H1 (cell line): ENCODE data around the gene PTPN13. TPM values are rescaled to one million over a fixed set of nuclear protein-coding genes. Genes with fewer than 3 reads are reported as not detected.

Experiments used
- CTCF ChIA-PET: fragments of 300-600 bp; sonication (Branson Sonifier 250); formaldehyde crosslinking; loops from one replicate; lab custom pipeline; 2021; ENCODE audit not compliant: partially characterized antibody; lab: Charles Lee
- POLR2A ChIA-PET: fragments of 300-600 bp; sonication (Branson Sonifier 250); formaldehyde crosslinking; loops from one replicate; lab custom pipeline; 2021; ENCODE audit warnings: inconsistent platforms; ENCODE audit not compliant: partially characterized antibody; lab: Charles Lee
- DNase-seq, 2 experiments: peaks; one replicate each; pipeline versions ENCODE4 v3.0.0 to v3.0.0-alpha.2; 2010 to 2022; ENCODE audit warnings: low spot score in 2 of 2, low read depth in 1 of 2, mixed read lengths in 1 of 2
- FAIRE-seq: peaks from 2 replicates; lab custom pipeline; 2011; peaks lifted over from hg19 to GRCh38; lab: Jason Lieb, UNC
- H2AFZ ChIP-seq: 2 replicates; pipeline ENCODE4 v1.8.1; 2012; ENCODE audit warnings: low read length, inconsistent platforms
- H2AK5ac ChIP-seq: 2 replicates; pipeline ENCODE4 v1.6.1; 2013; ENCODE audit warnings: low read depth, low read length
- H2BK120ac ChIP-seq: replicated peaks from 2 replicates; pipeline ENCODE3; 2013; ENCODE audit warnings: low read depth, low read length, inconsistent platforms
- H2BK12ac ChIP-seq: 2 replicates; pipeline ENCODE4 v1.6.1; 2013; ENCODE audit warnings: low read depth, low read length
- H2BK15ac ChIP-seq: 2 replicates; pipeline ENCODE4 v1.6.1; 2013; ENCODE audit warnings: low read length
- H2BK20ac ChIP-seq: 2 replicates; pipeline ENCODE4 v1.6.1; 2013; ENCODE audit warnings: low read length
- H2BK5ac ChIP-seq: 2 replicates; pipeline ENCODE4 v1.6.1; 2013; ENCODE audit warnings: low read depth, low read length
- H3K14ac ChIP-seq: 2 replicates; pipeline ENCODE4 v1.6.1; 2013; ENCODE audit warnings: inconsistent platforms; ENCODE audit not compliant: insufficient read length
- H3K18ac ChIP-seq: 2 replicates; pipeline ENCODE4 v1.6.1; 2013; ENCODE audit warnings: low read length; ENCODE audit errors: extremely low read depth
- H3K23ac ChIP-seq: 2 replicates; pipeline ENCODE4 v1.6.1; 2013; ENCODE audit warnings: inconsistent platforms; ENCODE audit not compliant: insufficient read length
- H3K23me2 ChIP-seq: 2 replicates; pipeline ENCODE4 v1.6.1; 2013; ENCODE audit warnings: low read depth, low read length
- H3K27ac ChIP-seq: 2 replicates; pipeline ENCODE4 v1.6.1; 2011; ENCODE audit warnings: low read depth, low read length, inconsistent platforms
- H3K27me3 ChIP-seq, 4 experiments: replicated peaks in 1 of 4; 1 replicate in 1 of 4; 2 replicates in 3 of 4; pipeline versions ENCODE4 v1.6.1 to v1.8.1; 2011 to 2013; ENCODE audit warnings: low read length in 3 of 4, mild to moderate bottlenecking in 3 of 4, inconsistent platforms in 2 of 4, mixed read lengths in 2 of 4, moderate library complexity in 1 of 4; ENCODE audit not compliant: control insufficient read depth in 3 of 4, insufficient read depth in 3 of 4; ENCODE audit errors: extremely low read depth in 1 of 4
- H3K36me3 ChIP-seq, 4 experiments: 2 replicates each; pipeline versions ENCODE4 v1.6.1 to v1.8.1; 2011 to 2013; ENCODE audit warnings: mild to moderate bottlenecking in 4 of 4, low read length in 3 of 4, moderate library complexity in 2 of 4, control low read depth in 1 of 4, inconsistent platforms in 1 of 4; ENCODE audit not compliant: insufficient read depth in 4 of 4, control insufficient read depth in 2 of 4
- H3K4ac ChIP-seq: replicated peaks from 2 replicates; pipeline ENCODE3; 2013; ENCODE audit warnings: low read length, low read depth, mixed read lengths, inconsistent platforms; ENCODE audit not compliant: insufficient read length
- H3K4me1 ChIP-seq, 4 experiments: replicated peaks in 1 of 4; 1 replicate in 1 of 4; 2 replicates in 3 of 4; pipeline versions ENCODE4 v1.6.1 to v1.8.1; 2011 to 2013; ENCODE audit warnings: low read length in 3 of 4, inconsistent platforms in 2 of 4, mixed read lengths in 1 of 4; ENCODE audit not compliant: insufficient read depth in 4 of 4, control insufficient read depth in 3 of 4
- H3K4me2 ChIP-seq, 2 experiments: 2 replicates each; pipeline versions ENCODE4 v1.6.1 to v1.8.1; 2011 to 2013; ENCODE audit warnings: low read depth in 2 of 2, low read length in 2 of 2, control low read depth in 1 of 2, inconsistent platforms in 1 of 2, mild to moderate bottlenecking in 1 of 2; ENCODE audit not compliant: insufficient read depth in 1 of 2
- H3K4me3 ChIP-seq, 4 experiments: fragments of 200-600, 300-600 bp in 1 of 4; sonication (generic), shearing (Covaris generic), sonication (Bioruptor Twin) in 1 of 4; 2 replicates each; pipeline versions ENCODE4 v1.5.1 to v1.8.1; 2011 to 2016; ENCODE audit warnings: low read length in 4 of 4, low read depth in 3 of 4, control low read depth in 2 of 4, inconsistent platforms in 2 of 4, mild to moderate bottlenecking in 2 of 4, mixed read lengths in 1 of 4, moderate library complexity in 1 of 4; ENCODE audit not compliant: insufficient read depth in 2 of 4; ENCODE audit errors: extremely low read depth in 1 of 4
- H3K56ac ChIP-seq: replicated peaks from 2 replicates; pipeline ENCODE3; 2013; ENCODE audit warnings: low read depth, mild to moderate bottlenecking, mixed read lengths, low read length, inconsistent platforms; ENCODE audit not compliant: insufficient read length
- H3K79me1 ChIP-seq: 2 replicates; pipeline ENCODE4 v1.6.1; 2013; ENCODE audit warnings: low read depth, low read length, control low read depth
- H3K79me2 ChIP-seq, 2 experiments: 2 replicates each; pipeline versions ENCODE4 v1.6.1 to v1.8.1; 2012 to 2013; ENCODE audit warnings: low read length in 2 of 2, mild to moderate bottlenecking in 2 of 2, inconsistent platforms in 1 of 2; ENCODE audit not compliant: insufficient read depth in 2 of 2, control insufficient read depth in 1 of 2
- H3K9ac ChIP-seq, 4 experiments: replicated peaks in 1 of 4; 1 replicate in 1 of 4; 2 replicates in 3 of 4; pipeline versions ENCODE4 v1.6.1 to v1.8.1; 2011 to 2013; ENCODE audit warnings: low read depth in 3 of 4, low read length in 3 of 4, control low read depth in 2 of 4, mild to moderate bottlenecking in 2 of 4, moderate library complexity in 2 of 4, inconsistent platforms in 1 of 4; ENCODE audit errors: extremely low read depth in 1 of 4
- H3K9me3 ChIP-seq, 2 experiments: 2 replicates each; pipeline versions ENCODE4 v1.6.1 to v1.8.1; 2012 to 2013; ENCODE audit warnings: mild to moderate bottlenecking in 2 of 2, moderate library complexity in 2 of 2, control low read depth in 1 of 2, inconsistent platforms in 1 of 2, low read depth in 1 of 2, low read length in 1 of 2, mixed read lengths in 1 of 2; ENCODE audit not compliant: insufficient read depth in 2 of 2
- H4K20me1 ChIP-seq, 2 experiments: replicated peaks in 1 of 2; 2 replicates each; pipeline versions ENCODE3 to v1.8.1; 2011 to 2013; ENCODE audit warnings: inconsistent platforms in 2 of 2, low read length in 2 of 2, mild to moderate bottlenecking in 1 of 2; ENCODE audit not compliant: insufficient read depth in 2 of 2, control insufficient read depth in 1 of 2
- H4K5ac ChIP-seq: 2 replicates; pipeline ENCODE4 v1.6.1; 2013; ENCODE audit warnings: low read length, low read depth, mixed read lengths, inconsistent platforms; ENCODE audit not compliant: insufficient read length
- H4K8ac ChIP-seq: 2 replicates; pipeline ENCODE4 v1.8.0; 2013; ENCODE audit warnings: mild to moderate bottlenecking, moderate library complexity, low read length, inconsistent platforms; ENCODE audit not compliant: insufficient read depth; ENCODE audit errors: extremely low read depth
- H4K91ac ChIP-seq: replicated peaks from 2 replicates; pipeline ENCODE3; 2013; ENCODE audit warnings: low read length, mixed read lengths, inconsistent platforms; ENCODE audit not compliant: insufficient read length
- ATF2 ChIP-seq: IDR thresholded peaks from 2 replicates; pipeline ENCODE4 v1.6.1; 2012; ENCODE audit warnings: low read length, inconsistent platforms
- CTBP2 ChIP-seq: IDR thresholded peaks from 2 replicates; pipeline ENCODE4 v1.7.0; 2011; ENCODE audit warnings: borderline replicate concordance, mild to moderate bottlenecking, moderate library complexity, mixed read lengths, low read length; ENCODE audit not compliant: insufficient read depth, insufficient read length
- MAFK ChIP-seq: IDR thresholded peaks from 2 replicates; pipeline ENCODE4 v1.6.1; 2012; ENCODE audit warnings: low read depth, mild to moderate bottlenecking, improper control_type of control experiment, low read length
- POLR2A ChIP-seq, 2 experiments: IDR thresholded peaks; 1 replicate in 1 of 2; 2 replicates in 1 of 2; pipeline ENCODE4 v1.6.1; 2011; ENCODE audit warnings: low read depth in 2 of 2, low read length in 2 of 2, mild to moderate bottlenecking in 2 of 2; ENCODE audit errors: control extremely low read depth in 1 of 2
- RFX5 ChIP-seq: IDR thresholded peaks from 2 replicates; pipeline ENCODE4 v1.6.1; 2011; ENCODE audit warnings: low read depth, low read length, improper control_type of control experiment, borderline replicate concordance
- SAP30 ChIP-seq: fragments of 300-600 bp; sonication (generic); IDR thresholded peaks from 2 replicates; pipeline ENCODE4 v1.7.1; 2012; ENCODE audit warnings: low read length, moderate library complexity, mild to moderate bottlenecking, inconsistent platforms; ENCODE audit not compliant: insufficient read depth, insufficient replicate concordance
- SRF ChIP-seq: IDR thresholded peaks from 2 replicates; pipeline ENCODE4 v1.6.1; 2011; ENCODE audit warnings: mild to moderate bottlenecking, low read depth, low read length, moderate library complexity
- SUZ12 ChIP-seq: fragments of 200-600 bp; sonication (generic); IDR thresholded peaks from 2 replicates; pipeline ENCODE4 v1.6.1; 2012; ENCODE audit warnings: mild to moderate bottlenecking, inconsistent platforms, low read length, moderate library complexity, mixed read lengths
- TAF7 ChIP-seq: optimal IDR thresholded peaks from 2 replicates; pipeline ENCODE3; 2011; ENCODE audit warnings: low read depth, mild to moderate bottlenecking, inconsistent platforms, low read length, moderate library complexity, borderline replicate concordance
- USF2 ChIP-seq: IDR thresholded peaks from 2 replicates; pipeline ENCODE4 v1.6.1; 2011; ENCODE audit warnings: low read length, improper control_type of control experiment
- ZNF274 ChIP-seq: IDR thresholded peaks from 2 replicates; pipeline ENCODE4 v1.7.0; 2012; ENCODE audit warnings: low read length, borderline replicate concordance; ENCODE audit errors: extremely low read depth
- WGBS, 2 experiments: shearing (Covaris generic) in 1 of 2; methylation state at CpG; one replicate each; pipeline versions ENCODE4 v1.1.6 to v1.1.7; 2013 to 2015; ENCODE audit warnings: low lambda C conversion rate in 2 of 2, mixed read lengths in 2 of 2, inconsistent platforms in 1 of 2, low coverage in 1 of 2, missing lambda C conversion rate in 1 of 2; ENCODE audit not compliant: insufficient replicate concordance in 2 of 2, insufficient coverage in 1 of 2, insufficient read length in 1 of 2; ENCODE audit errors: extremely low coverage in 1 of 2, missing lambda C conversion rate in 1 of 2; 5-methylcytosine and 5-hydroxymethylcytosine counted together
- polyA plus RNA-seq, 7 experiments: library from polyadenylated mRNA; depleted of rRNA in 3 of 7; stranded (reverse) in 5 of 7; unstranded in 2 of 7; fragments of >200 nt in 5 of 7; fragments of 200-250 nt in 2 of 7; gene quantifications; 1 replicate in 5 of 7; 2 replicates in 1 of 7; 4 replicates in 1 of 7; pipeline versions ENCODE4 v1.2.1 to v1.2.3, GENCODE V29; 2011 to 2013; ENCODE audit warnings: missing spikeins in 2 of 7, mixed read lengths in 2 of 7
- total RNA-seq: library from RNA; stranded (reverse); fragmentation: NEBNext Ultra II Directional; extraction: Animal tissue kit (Norgen Biotek cat#: 25700); gene quantifications from 2 replicates; pipeline ENCODE4 v1.2.1, GENCODE V29; 2021

Gene PTPN13
- total and polyA plus RNA-seq, 2 of the 8 experiments (the other 6 are each of a cell fraction or from before 2014, with no cell fraction given) = 12.7 to 57.9 TPM

GRCh38 chr4:86558258-86558657, 35.9 kb upstream of the PTPN13 start:
- Histone ChIP-seq H3K79me1 (no peaks in the 10 kb centered on the region), H3K36me3 (no peaks in the 10 kb centered on the region), H3K56ac (no peak overlapping the region), H2BK12ac (no peak overlapping the region), H2BK20ac (no peak overlapping the region), H2AK5ac (no peak overlapping the region), H2BK120ac (no peak overlapping the region), H4K20me1 (no peaks in the 10 kb centered on the region), H3K9me3 (no peaks in the 10 kb centered on the region), H2AFZ (no peak overlapping the region), H3K4me2 (no peak overlapping the region), H3K4me1 (0 out of 7 replicates have a peak, but pooled peaks cover 0 to 2% (median 0%) of the 10 kb centered on the region in 4 experiments), H4K91ac (no peak overlapping the region), H3K4ac (no peak overlapping the region), H4K8ac (no peak overlapping the region), H3K18ac (no peak overlapping the region), H3K27ac (no peak overlapping the region), H3K79me2 (no peaks in the 10 kb centered on the region), H3K9ac (no peak overlapping the region), H2BK5ac (no peak overlapping the region), H3K23me2 (no peaks in the 10 kb centered on the region), H3K4me3 (no peak overlapping the region), H2BK15ac (no peak overlapping the region), H3K27me3 (no peaks in the 10 kb centered on the region), H4K5ac (no peak overlapping the region), H3K23ac (no peak overlapping the region), H3K14ac (no peak overlapping the region)
- DNase-seq (no peak), FAIRE-seq (no peak)
- ChIA-PET POLR2A (no interaction called here), CTCF (no interaction called here)
- WGBS, 2 experiments = 99% methylated on average over 5 of the region's 5 CpGs; no CpG with 5 or more reads in 1 of the 2 experiments
- no peak for TF ChIP-seq SAP30
- TF ChIP-seq RFX5 = no peak
- no peak for TF ChIP-seq ZNF274
- TF ChIP-seq SRF = no peak
- no peak for TF ChIP-seq SUZ12
- no peak for TF ChIP-seq USF2
- TF ChIP-seq TAF7 = no peak
- TF ChIP-seq POLR2A (IDR thresholded peaks at IDR 0.05; ENCODE audit: control extremely low read depth in 1 of 2, low read depth in 2 of 2, low read length in 2 of 2) = no peak
- no peak for TF ChIP-seq ATF2
- TF ChIP-seq MAFK = no peak
- TF ChIP-seq CTBP2 = no peak
